HEK293 (cell line): ENCODE results near the gene PRDX3.

Source experiments
- CTCF ChIA-PET: fragments of 350-600 bp; formaldehyde crosslinking; extraction: SDS; loops from one replicate; lab custom pipeline; 2021; ENCODE audit warnings: antibody characterized with exemption; lab: Yijun Ruan, JAX
- POLR2A ChIA-PET: fragments of 300-600 bp; formaldehyde crosslinking; extraction: SDS; loops from one replicate; lab custom pipeline; 2020; ENCODE audit warnings: antibody characterized with exemption, inconsistent platforms; lab: Yijun Ruan, JAX
- H3K27ac ChIP-seq: fragments of 200-500 bp; sonication (Bioruptor generic); 2 replicates; pipeline ENCODE4 v1.5.1; 2014; ENCODE audit warnings: low read depth, low read length, control low read depth, inconsistent platforms; ENCODE audit errors: extremely low read depth
- H3K36me3 ChIP-seq, 2 experiments: fragments of 200-500 bp in 1 of 2; sonication (Bioruptor generic) in 1 of 2; 1 replicate in 1 of 2; 2 replicates in 1 of 2; pipeline ENCODE4 v1.5.1; 2014 to 2017; ENCODE audit warnings: inconsistent platforms in 2 of 2, low read length in 2 of 2; ENCODE audit not compliant: control insufficient read depth in 2 of 2, insufficient read depth in 1 of 2
- H3K4me1 ChIP-seq: fragments of 200-500 bp; sonication (Bioruptor generic); 2 replicates; pipeline ENCODE4 v1.5.1; 2014; ENCODE audit warnings: mild to moderate bottlenecking, low read length, inconsistent platforms; ENCODE audit not compliant: control insufficient read depth, insufficient read depth
- H3K4me3 ChIP-seq: 2 replicates; pipeline ENCODE4 v1.5.1; 2011; ENCODE audit warnings: low read depth, mild to moderate bottlenecking, control low read depth, low read length, moderate library complexity
- H3K9me3 ChIP-seq: fragments of 200-500 bp; sonication (Bioruptor generic); 2 replicates; pipeline ENCODE4 v1.5.1; 2014; ENCODE audit warnings: low read depth, low read length, inconsistent platforms; ENCODE audit not compliant: control insufficient read depth, insufficient read depth
- GLIS1 ChIP-seq: fragments of 450-650 bp; formaldehyde crosslinking; IDR thresholded peaks from 2 replicates; pipeline ENCODE4 v1.5.1; 2016; ENCODE audit warnings: missing biosample characterization, missing genetic modification characterization
- HOXC10 ChIP-seq: sonication (generic); formaldehyde crosslinking; IDR thresholded peaks from 2 replicates; pipeline ENCODE4 v1.8.1; 2023; ENCODE audit warnings: mild to moderate bottlenecking, missing genetic modification reagents
- PRDM10 ChIP-seq: fragments of 450-650 bp; formaldehyde crosslinking; IDR thresholded peaks from 2 replicates; pipeline ENCODE4 v1.5.1; 2016; ENCODE audit warnings: missing biosample characterization, missing genetic modification characterization
- PRDM2 ChIP-seq: fragments of 450-650 bp; formaldehyde crosslinking; IDR thresholded peaks from 2 replicates; pipeline ENCODE4 v1.5.1; 2016; ENCODE audit warnings: missing biosample characterization, missing genetic modification characterization, borderline replicate concordance
- ZNF114 ChIP-seq: fragments of 450-650 bp; formaldehyde crosslinking; IDR thresholded peaks from 2 replicates; pipeline ENCODE4 v1.5.0; 2017; ENCODE audit warnings: missing biosample characterization, missing genetic modification characterization
- ZNF274 ChIP-seq, 2 experiments: fragments of 200-500 bp in 1 of 2; fragments of 450-650 bp in 1 of 2; sonication (Bioruptor generic) in 1 of 2; formaldehyde crosslinking in 1 of 2; IDR thresholded peaks; 2 replicates each; pipeline versions ENCODE4 v1.5.1 to v1.6.1; 2014 to 2016; ENCODE audit warnings: borderline replicate concordance in 1 of 2, inconsistent platforms in 1 of 2, low read length in 1 of 2, missing biosample characterization in 1 of 2, missing genetic modification characterization in 1 of 2
- ZNF280D ChIP-seq: fragments of 450-650 bp; formaldehyde crosslinking; IDR thresholded peaks from 2 replicates; pipeline ENCODE4 v1.5.1; 2016; ENCODE audit warnings: missing biosample characterization, missing genetic modification characterization
- ZNF416 ChIP-seq: fragments of 450-650 bp; formaldehyde crosslinking; IDR thresholded peaks from 2 replicates; pipeline ENCODE4 v1.5.1; 2016; ENCODE audit warnings: missing biosample characterization, missing genetic modification characterization
- ZNF48 ChIP-seq: fragments of 450-650 bp; formaldehyde crosslinking; IDR thresholded peaks from 2 replicates; pipeline ENCODE4 v1.5.1; 2016; ENCODE audit warnings: missing biosample characterization, missing genetic modification characterization
- ZNF544 ChIP-seq: fragments of 450-650 bp; formaldehyde crosslinking; IDR thresholded peaks from 2 replicates; pipeline ENCODE4 v1.5.0; 2017; ENCODE audit warnings: missing biosample characterization, missing genetic modification characterization
- ZNF549 ChIP-seq: fragments of 450-650 bp; IDR thresholded peaks from 2 replicates; pipeline ENCODE4 v1.5.1; 2018; ENCODE audit warnings: missing biosample characterization, missing genetic modification characterization, mild to moderate bottlenecking, inconsistent platforms, moderate library complexity
- ZNF580 ChIP-seq: fragments of 450-650 bp; formaldehyde crosslinking; IDR thresholded peaks from 2 replicates; pipeline ENCODE4 v1.5.1; 2016; ENCODE audit warnings: missing biosample characterization, missing genetic modification characterization
- ZNF623 ChIP-seq: fragments of 450-650 bp; formaldehyde crosslinking; IDR thresholded peaks from 2 replicates; pipeline ENCODE4 v1.5.1; 2016; ENCODE audit warnings: missing biosample characterization, missing genetic modification characterization
- ZNF677 ChIP-seq: fragments of 450-650 bp; IDR thresholded peaks from 2 replicates; pipeline ENCODE4 v1.5.0; 2018; ENCODE audit warnings: missing biosample characterization, mild to moderate bottlenecking, missing genetic modification characterization, moderate library complexity
- ZNF777 ChIP-seq: fragments of 450-650 bp; formaldehyde crosslinking; IDR thresholded peaks from 2 replicates; pipeline ENCODE4 v1.5.1; 2017; ENCODE audit warnings: missing biosample characterization, missing genetic modification characterization, borderline replicate concordance
- ZXDB ChIP-seq: fragments of 450-650 bp; formaldehyde crosslinking; IDR thresholded peaks from 2 replicates; pipeline ENCODE4 v1.5.1; 2016; ENCODE audit warnings: missing biosample characterization, missing genetic modification characterization

Gene PRDX3

GRCh38 chr10:119208553-119208940 lies 29.9 kb upstream of the PRDX3 start:
- POLR2A ChIA-PET: interaction anchor here (1.0 kb wide), 1 partner anchor 334 kb away, joined by 4 read pairs; the partner anchor contains the start of gene RGS10
- Histone ChIP-seq H3K27ac (no peak overlapping the region; the same call in 1 of the 2 replicates), H3K4me1 (peaks cover 36% of the 10 kb centered on the region), H3K36me3 (no peaks in the 10 kb centered on the region), H3K4me3 (peak overlapping the region; percentile 73), H3K9me3 (no peaks in the 10 kb centered on the region)
- no peak for TF ChIP-seq GLIS1 (tag by site-specific recombination)
- no peak for TF ChIP-seq ZNF677 (tag by site-specific recombination)
- TF ChIP-seq ZNF274 (IDR thresholded peaks at IDR 0.05; ENCODE audit: low read length): no peak
- no peak for TF ChIP-seq ZNF274 (tag by site-specific recombination; IDR thresholded peaks at IDR 0.05; ENCODE audit: borderline replicate concordance)
- no peak for TF ChIP-seq PRDM2 (tag by site-specific recombination)
- no peak for TF ChIP-seq ZNF623 (tag by site-specific recombination)
- TF ChIP-seq HOXC10: no peak
- TF ChIP-seq ZNF544: no peak
- TF ChIP-seq PRDM10: no peak
- no peak for TF ChIP-seq ZNF48 (tag by site-specific recombination)
- TF ChIP-seq ZNF114 (tag by site-specific recombination): no peak
- no peak for TF ChIP-seq ZNF549 (tag by site-specific recombination)
- no peak for TF ChIP-seq ZXDB (tag by site-specific recombination)
- TF ChIP-seq ZNF280D (tag by site-specific recombination): no peak
- no peak for TF ChIP-seq ZNF580 (tag by site-specific recombination)
- TF ChIP-seq ZNF777 (tag by site-specific recombination): no peak
- no peak for TF ChIP-seq ZNF416 (tag by site-specific recombination)
- CTCF ChIA-PET: interaction anchor here (0.9 to 3.0 kb wide), 9 partner anchors 10 to 100 kb away, joined by 3 to 17 read pairs (median 6); no protein-coding TSS in a partner anchor
